ENCODE data around the gene ANKS1B. TPM values are rescaled to one million over a fixed set of nuclear protein-coding genes. Genes with fewer than 3 reads are reported as not detected.

The ANKS1B gene
- total RNA-seq, 2 donors from 2014 or later, result 45.5 to 65.9 TPM

DNA sequence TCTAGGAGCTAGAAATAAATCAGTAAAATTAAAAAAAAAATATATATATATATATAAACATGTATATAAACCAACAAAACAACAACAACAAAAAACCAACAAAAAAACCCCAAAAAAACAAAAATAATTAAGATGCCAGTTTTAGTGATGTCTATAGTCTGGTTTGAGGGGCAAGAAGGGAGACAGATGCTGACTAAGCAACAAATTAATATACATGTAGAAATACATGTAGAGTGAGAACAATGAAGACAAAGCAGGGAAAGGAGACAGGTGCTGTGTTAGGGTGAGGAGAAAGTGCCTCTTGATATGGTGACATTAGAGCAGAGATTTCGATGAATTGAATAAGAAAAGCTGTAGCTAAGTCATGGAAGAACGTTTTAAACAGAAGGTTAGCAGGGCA is 861.8 kb downstream of the ANKS1B start:
- no peaks in the 10 kb centered on the region for H3K36me3 ChIP-seq
- H3K9me3 ChIP-seq, result no peaks in the 10 kb centered on the region
- no peaks in the 10 kb centered on the region for H3K27me3 ChIP-seq (replicated peaks; ENCODE audit: insufficient read depth)
- no peak for ATAC-seq (ENCODE audit: insufficient number of reproducible peaks, low FRiP score, low read depth)
- no peak overlapping the region for H3K27ac ChIP-seq
- DNase-seq (ENCODE audit: low spot score), result no peak
- H3K4me3 ChIP-seq, result no peak overlapping the region
- no peaks in the 10 kb centered on the region for H3K4me1 ChIP-seq (ENCODE audit: control insufficient read depth in 1 of 2, low read depth in 2 of 2)
- TF ChIP-seq, protein P1, sequence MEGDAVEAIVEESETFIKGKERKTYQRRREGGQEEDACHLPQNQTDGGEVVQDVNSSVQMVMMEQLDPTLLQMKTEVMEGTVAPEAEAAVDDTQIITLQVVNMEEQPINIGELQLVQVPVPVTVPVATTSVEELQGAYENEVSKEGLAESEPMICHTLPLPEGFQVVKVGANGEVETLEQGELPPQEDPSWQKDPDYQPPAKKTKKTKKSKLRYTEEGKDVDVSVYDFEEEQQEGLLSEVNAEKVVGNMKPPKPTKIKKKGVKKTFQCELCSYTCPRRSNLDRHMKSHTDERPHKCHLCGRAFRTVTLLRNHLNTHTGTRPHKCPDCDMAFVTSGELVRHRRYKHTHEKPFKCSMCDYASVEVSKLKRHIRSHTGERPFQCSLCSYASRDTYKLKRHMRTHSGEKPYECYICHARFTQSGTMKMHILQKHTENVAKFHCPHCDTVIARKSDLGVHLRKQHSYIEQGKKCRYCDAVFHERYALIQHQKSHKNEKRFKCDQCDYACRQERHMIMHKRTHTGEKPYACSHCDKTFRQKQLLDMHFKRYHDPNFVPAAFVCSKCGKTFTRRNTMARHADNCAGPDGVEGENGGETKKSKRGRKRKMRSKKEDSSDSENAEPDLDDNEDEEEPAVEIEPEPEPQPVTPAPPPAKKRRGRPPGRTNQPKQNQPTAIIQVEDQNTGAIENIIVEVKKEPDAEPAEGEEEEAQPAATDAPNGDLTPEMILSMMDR (IDR thresholded peaks at IDR 0.05), result no peak

- DNase-seq (ENCODE audit: low spot score) (no peak), ATAC-seq (ENCODE audit: insufficient number of reproducible peaks, low FRiP score, low read depth) (no peak)
- Histone ChIP-seq H3K36me3 (no peaks in the 10 kb centered on the region), H3K27me3 (replicated peaks; ENCODE audit: insufficient read depth) (no peaks in the 10 kb centered on the region), H3K9me3 (no peaks in the 10 kb centered on the region), H3K4me3 (no peak overlapping the region), H3K4me1 (ENCODE audit: control insufficient read depth in 1 of 2, low read depth in 2 of 2) (no peaks in the 10 kb centered on the region), H3K27ac (no peak overlapping the region)
- TF ChIP-seq, protein P1 (IDR thresholded peaks at IDR 0.05), result no peak
Observed at GRCh38 chr12:99122496-99122895, 862.2 kb downstream of the ANKS1B start.

DNA sequence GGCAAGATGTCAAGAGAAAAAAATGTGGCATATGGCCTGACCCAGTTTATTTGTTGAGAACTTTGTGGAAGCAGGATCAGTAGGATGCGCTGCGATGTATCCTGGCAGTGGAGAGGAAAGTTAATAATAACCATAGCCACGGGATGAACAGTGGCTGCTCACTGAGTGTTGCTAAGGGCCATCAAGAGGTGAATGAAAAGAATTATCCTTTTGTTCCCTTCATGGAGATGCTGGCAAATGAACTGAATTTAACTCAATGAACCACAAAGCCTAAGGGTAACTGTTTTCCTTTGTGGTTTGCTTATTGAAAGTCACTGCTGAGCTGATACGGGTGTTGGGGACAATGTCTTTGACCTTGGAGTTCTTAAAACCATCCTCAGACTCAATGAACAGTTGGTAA is 863.2 kb downstream of the ANKS1B start:
- DNase-seq (ENCODE audit: low spot score), result no peak
- no peak overlapping the region for H3K4me3 ChIP-seq
- ATAC-seq (ENCODE audit: insufficient number of reproducible peaks, low FRiP score, low read depth), result no peak
- TF ChIP-seq, protein P1 (IDR thresholded peaks at IDR 0.05), result no peak
- no peaks in the 10 kb centered on the region for H3K36me3 ChIP-seq
- H3K27ac ChIP-seq, result no peak overlapping the region
- H3K4me1 ChIP-seq (ENCODE audit: control insufficient read depth in 1 of 2, low read depth in 2 of 2), result no peaks in the 10 kb centered on the region
- H3K27me3 ChIP-seq (replicated peaks; ENCODE audit: insufficient read depth), result no peaks in the 10 kb centered on the region
- H3K9me3 ChIP-seq, result no peaks in the 10 kb centered on the region

DNA sequence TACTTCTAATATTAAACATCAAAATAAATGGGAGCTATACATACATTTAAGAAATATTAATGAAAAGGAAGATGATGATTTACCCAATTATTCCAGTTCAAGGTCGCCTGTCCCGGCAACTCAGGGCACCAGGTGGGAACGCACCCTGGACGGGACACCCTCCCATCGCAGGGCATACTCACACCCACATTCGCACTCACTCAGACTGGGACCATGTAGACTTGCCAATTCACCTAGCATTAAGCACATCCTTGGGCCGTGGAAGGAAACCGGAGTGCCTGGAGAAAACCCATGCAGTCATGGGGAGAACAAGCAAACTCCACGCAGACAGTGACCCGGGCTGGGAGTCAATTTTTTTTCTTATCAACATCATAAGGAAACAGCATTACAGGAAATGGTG is 864.8 kb downstream of the ANKS1B start:
- Histone ChIP-seq H3K36me3 (no peaks in the 10 kb centered on the region), H3K4me3 (no peak overlapping the region), H3K27ac (no peak overlapping the region), H3K9me3 (no peaks in the 10 kb centered on the region), H3K4me1 (ENCODE audit: control insufficient read depth in 1 of 2, low read depth in 2 of 2) (no peaks in the 10 kb centered on the region), H3K27me3 (replicated peaks; ENCODE audit: insufficient read depth) (no peaks in the 10 kb centered on the region)
- TF ChIP-seq, protein P1 (IDR thresholded peaks at IDR 0.05), result no peak
- DNase-seq (ENCODE audit: low spot score), result no peak
- ATAC-seq (ENCODE audit: insufficient number of reproducible peaks, low FRiP score, low read depth), result no peak

DNA sequence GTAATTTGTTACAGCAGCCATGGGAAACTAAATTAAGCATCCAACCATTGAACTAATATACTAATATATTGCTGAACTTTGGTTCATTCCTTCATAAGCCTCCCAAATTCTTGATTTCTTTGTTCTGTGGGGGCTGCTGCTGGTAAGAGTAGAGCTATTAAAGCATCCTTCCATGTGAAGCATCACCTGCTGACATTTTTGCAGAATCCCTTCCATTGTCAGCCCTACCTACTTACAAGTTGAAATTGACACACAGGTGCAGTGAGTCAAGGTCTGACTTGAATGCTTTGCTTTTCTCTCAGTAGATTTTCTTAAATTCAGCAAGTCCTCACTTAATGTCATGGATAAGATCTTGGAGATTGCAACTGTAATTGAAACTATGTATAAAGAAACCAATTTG is 865.3 kb downstream of the ANKS1B start:
- Histone ChIP-seq H3K4me1 (ENCODE audit: control insufficient read depth in 1 of 2, low read depth in 2 of 2) (no peaks in the 10 kb centered on the region), H3K27me3 (replicated peaks; ENCODE audit: insufficient read depth) (no peaks in the 10 kb centered on the region), H3K27ac (no peak overlapping the region), H3K9me3 (no peaks in the 10 kb centered on the region), H3K4me3 (no peak overlapping the region), H3K36me3 (no peaks in the 10 kb centered on the region)
- TF ChIP-seq, protein P1 (IDR thresholded peaks at IDR 0.05), result no peak
- ATAC-seq (ENCODE audit: insufficient number of reproducible peaks, low FRiP score, low read depth) (no peak), DNase-seq (ENCODE audit: low spot score) (no peak)
